ENCODE results near the gene RPRD1A.

The RPRD1A gene

DNA sequence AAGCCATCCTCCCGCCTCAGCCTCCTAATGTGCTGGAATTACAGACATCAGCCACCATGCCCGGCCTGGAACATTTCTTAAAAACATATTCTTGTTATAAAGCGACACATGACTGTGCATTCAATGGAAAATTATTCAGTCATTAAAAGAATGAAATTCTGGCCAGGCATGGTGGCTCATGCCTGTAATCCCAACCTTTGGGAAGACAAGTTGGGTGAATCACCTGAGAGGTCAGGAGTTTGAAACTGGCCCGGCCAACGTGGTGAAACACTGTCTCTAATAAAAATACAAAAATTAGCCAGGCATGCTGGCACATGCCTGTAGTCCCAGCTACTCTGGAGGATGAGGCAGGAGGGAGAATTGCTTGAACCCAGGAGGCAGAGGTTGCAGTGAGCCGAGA is 21.6 kb upstream of the RPRD1A start:
- no peak overlapping the region for H3K27ac ChIP-seq (replicated peaks)
- no peaks in the 10 kb centered on the region for H3K27me3 ChIP-seq (ENCODE audit: insufficient read depth, poor library complexity, severe bottlenecking)
- DNase-seq (ENCODE audit: low read depth in 1 of 2, low spot score in 1 of 2), result no peak
- no peak overlapping the region for H3K4me3 ChIP-seq (replicated peaks; ENCODE audit: insufficient read depth, low read length)
- TF ChIP-seq, protein P1, sequence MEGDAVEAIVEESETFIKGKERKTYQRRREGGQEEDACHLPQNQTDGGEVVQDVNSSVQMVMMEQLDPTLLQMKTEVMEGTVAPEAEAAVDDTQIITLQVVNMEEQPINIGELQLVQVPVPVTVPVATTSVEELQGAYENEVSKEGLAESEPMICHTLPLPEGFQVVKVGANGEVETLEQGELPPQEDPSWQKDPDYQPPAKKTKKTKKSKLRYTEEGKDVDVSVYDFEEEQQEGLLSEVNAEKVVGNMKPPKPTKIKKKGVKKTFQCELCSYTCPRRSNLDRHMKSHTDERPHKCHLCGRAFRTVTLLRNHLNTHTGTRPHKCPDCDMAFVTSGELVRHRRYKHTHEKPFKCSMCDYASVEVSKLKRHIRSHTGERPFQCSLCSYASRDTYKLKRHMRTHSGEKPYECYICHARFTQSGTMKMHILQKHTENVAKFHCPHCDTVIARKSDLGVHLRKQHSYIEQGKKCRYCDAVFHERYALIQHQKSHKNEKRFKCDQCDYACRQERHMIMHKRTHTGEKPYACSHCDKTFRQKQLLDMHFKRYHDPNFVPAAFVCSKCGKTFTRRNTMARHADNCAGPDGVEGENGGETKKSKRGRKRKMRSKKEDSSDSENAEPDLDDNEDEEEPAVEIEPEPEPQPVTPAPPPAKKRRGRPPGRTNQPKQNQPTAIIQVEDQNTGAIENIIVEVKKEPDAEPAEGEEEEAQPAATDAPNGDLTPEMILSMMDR (IDR thresholded peaks at IDR 0.05; ENCODE audit: insufficient read depth, low read length), result no peak
- TF ChIP-seq, protein P2, sequence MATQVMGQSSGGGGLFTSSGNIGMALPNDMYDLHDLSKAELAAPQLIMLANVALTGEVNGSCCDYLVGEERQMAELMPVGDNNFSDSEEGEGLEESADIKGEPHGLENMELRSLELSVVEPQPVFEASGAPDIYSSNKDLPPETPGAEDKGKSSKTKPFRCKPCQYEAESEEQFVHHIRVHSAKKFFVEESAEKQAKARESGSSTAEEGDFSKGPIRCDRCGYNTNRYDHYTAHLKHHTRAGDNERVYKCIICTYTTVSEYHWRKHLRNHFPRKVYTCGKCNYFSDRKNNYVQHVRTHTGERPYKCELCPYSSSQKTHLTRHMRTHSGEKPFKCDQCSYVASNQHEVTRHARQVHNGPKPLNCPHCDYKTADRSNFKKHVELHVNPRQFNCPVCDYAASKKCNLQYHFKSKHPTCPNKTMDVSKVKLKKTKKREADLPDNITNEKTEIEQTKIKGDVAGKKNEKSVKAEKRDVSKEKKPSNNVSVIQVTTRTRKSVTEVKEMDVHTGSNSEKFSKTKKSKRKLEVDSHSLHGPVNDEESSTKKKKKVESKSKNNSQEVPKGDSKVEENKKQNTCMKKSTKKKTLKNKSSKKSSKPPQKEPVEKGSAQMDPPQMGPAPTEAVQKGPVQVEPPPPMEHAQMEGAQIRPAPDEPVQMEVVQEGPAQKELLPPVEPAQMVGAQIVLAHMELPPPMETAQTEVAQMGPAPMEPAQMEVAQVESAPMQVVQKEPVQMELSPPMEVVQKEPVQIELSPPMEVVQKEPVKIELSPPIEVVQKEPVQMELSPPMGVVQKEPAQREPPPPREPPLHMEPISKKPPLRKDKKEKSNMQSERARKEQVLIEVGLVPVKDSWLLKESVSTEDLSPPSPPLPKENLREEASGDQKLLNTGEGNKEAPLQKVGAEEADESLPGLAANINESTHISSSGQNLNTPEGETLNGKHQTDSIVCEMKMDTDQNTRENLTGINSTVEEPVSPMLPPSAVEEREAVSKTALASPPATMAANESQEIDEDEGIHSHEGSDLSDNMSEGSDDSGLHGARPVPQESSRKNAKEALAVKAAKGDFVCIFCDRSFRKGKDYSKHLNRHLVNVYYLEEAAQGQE (IDR thresholded peaks at IDR 0.05; ENCODE audit: insufficient replicate concordance, low read depth), result no peak
- TF ChIP-seq SPI1 (IDR thresholded peaks at IDR 0.05; ENCODE audit: borderline replicate concordance, low read depth) (no peak), POLR2AphosphoS5 (IDR thresholded peaks at IDR 0.05; ENCODE audit: low read depth) (no peak), GABPA (IDR thresholded peaks at IDR 0.05; ENCODE audit: low read depth) (no peak)

DNA sequence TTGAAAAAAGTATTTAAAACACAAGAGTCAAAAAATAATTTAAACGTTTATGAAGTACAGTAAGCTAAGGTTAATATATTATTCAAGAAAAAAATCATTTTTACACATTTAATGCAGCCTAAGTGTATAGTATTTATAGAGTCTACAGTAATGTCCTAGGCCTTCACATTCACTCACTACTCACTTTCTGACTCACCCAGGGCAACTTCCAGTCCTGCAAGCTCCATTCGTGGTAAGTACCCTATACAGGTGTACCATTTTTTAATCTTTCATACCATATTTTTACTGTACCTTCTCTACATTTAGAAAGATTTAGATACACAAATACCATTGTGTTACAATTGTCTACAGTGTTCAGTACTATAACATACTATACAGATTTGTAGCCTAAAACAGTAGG is 20.9 kb upstream of the RPRD1A start:
- H3K27ac ChIP-seq (replicated peaks), result no peak overlapping the region
- H3K4me3 ChIP-seq (replicated peaks; ENCODE audit: insufficient read depth, low read length), result no peak overlapping the region
- DNase-seq (ENCODE audit: low read depth in 1 of 2, low spot score in 1 of 2), result no peak
- H3K27me3 ChIP-seq (ENCODE audit: insufficient read depth, poor library complexity, severe bottlenecking), result no peaks in the 10 kb centered on the region
- TF ChIP-seq GABPA (IDR thresholded peaks at IDR 0.05; ENCODE audit: low read depth), result no peak
- TF ChIP-seq SPI1 (IDR thresholded peaks at IDR 0.05; ENCODE audit: borderline replicate concordance, low read depth), result no peak
- TF ChIP-seq, protein P2 (IDR thresholded peaks at IDR 0.05; ENCODE audit: insufficient replicate concordance, low read depth), result no peak
- TF ChIP-seq POLR2AphosphoS5 (IDR thresholded peaks at IDR 0.05; ENCODE audit: low read depth), result no peak

- no peak overlapping the region for H3K27ac ChIP-seq (replicated peaks)
- no peak for TF ChIP-seq GABPA (IDR thresholded peaks at IDR 0.05; ENCODE audit: low read depth)
- TF ChIP-seq, protein P2 (IDR thresholded peaks at IDR 0.05; ENCODE audit: insufficient replicate concordance, low read depth), result no peak
- TF ChIP-seq SPI1 (IDR thresholded peaks at IDR 0.05; ENCODE audit: borderline replicate concordance, low read depth), result no peak
- TF ChIP-seq, protein P1 (IDR thresholded peaks at IDR 0.05; ENCODE audit: insufficient read depth, low read length), result no peak
- TF ChIP-seq POLR2AphosphoS5 (IDR thresholded peaks at IDR 0.05; ENCODE audit: low read depth), result no peak
- DNase-seq (ENCODE audit: low read depth in 1 of 2, low spot score in 1 of 2), result no peak
- no peaks in the 10 kb centered on the region for H3K27me3 ChIP-seq (ENCODE audit: insufficient read depth, poor library complexity, severe bottlenecking)
- no peak overlapping the region for H3K4me3 ChIP-seq (replicated peaks; ENCODE audit: insufficient read depth, low read length)
These were observed 18.8 kb upstream of the RPRD1A start for GRCh38 chr18:36086186-36086585.

All from HL-60 (cell line).